ENCODE results near the gene KLHL11. TPM values are rescaled to one million over a fixed set of nuclear protein-coding genes. Genes with fewer than 3 reads are reported as not detected.

KLHL11 gene, protein sequence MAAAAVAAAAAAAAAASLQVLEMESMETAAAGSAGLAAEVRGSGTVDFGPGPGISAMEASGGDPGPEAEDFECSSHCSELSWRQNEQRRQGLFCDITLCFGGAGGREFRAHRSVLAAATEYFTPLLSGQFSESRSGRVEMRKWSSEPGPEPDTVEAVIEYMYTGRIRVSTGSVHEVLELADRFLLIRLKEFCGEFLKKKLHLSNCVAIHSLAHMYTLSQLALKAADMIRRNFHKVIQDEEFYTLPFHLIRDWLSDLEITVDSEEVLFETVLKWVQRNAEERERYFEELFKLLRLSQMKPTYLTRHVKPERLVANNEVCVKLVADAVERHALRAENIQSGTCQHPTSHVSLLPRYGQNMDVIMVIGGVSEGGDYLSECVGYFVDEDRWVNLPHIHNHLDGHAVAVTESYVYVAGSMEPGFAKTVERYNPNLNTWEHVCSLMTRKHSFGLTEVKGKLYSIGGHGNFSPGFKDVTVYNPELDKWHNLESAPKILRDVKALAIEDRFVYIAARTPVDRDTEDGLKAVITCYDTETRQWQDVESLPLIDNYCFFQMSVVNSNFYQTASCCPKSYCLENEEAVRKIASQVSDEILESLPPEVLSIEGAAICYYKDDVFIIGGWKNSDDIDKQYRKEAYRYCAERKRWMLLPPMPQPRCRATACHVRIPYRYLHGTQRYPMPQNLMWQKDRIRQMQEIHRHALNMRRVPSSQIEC
- total RNA-seq, result 17.6 and 23.0 TPM in 2 replicates

DNA sequence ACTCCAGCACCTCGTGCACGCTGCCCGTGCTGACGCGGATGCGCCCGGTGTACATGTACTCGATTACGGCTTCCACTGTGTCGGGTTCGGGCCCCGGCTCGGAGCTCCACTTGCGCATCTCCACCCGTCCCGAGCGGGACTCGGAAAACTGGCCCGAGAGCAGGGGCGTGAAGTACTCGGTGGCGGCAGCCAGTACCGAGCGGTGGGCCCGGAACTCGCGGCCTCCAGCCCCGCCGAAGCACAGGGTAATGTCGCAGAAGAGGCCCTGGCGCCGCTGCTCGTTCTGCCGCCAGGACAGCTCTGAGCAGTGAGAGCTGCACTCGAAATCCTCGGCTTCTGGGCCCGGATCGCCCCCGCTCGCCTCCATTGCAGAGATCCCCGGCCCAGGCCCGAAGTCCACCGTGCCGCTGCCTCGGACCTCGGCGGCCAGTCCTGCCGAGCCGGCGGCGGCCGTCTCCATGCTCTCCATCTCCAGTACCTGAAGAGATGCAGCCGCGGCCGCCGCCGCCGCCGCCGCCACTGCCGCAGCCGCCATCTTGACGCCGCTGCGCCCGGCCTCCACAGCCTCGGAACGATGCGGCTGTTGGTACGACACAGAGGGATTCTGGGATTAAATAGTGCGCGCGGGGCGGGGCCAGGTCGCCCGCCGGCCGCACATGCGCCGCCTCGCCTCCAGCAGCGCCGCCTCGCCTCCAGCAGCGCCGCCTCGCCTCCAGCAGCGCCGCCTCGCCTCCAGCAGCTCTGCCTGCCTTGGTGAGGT lies at the start of gene KLHL11:
TSS of gene KLHL11 (minus strand) at position 588 of the 760 bp plus-strand sequence. CDS start at position 535, 53 bp downstream.

DNA sequence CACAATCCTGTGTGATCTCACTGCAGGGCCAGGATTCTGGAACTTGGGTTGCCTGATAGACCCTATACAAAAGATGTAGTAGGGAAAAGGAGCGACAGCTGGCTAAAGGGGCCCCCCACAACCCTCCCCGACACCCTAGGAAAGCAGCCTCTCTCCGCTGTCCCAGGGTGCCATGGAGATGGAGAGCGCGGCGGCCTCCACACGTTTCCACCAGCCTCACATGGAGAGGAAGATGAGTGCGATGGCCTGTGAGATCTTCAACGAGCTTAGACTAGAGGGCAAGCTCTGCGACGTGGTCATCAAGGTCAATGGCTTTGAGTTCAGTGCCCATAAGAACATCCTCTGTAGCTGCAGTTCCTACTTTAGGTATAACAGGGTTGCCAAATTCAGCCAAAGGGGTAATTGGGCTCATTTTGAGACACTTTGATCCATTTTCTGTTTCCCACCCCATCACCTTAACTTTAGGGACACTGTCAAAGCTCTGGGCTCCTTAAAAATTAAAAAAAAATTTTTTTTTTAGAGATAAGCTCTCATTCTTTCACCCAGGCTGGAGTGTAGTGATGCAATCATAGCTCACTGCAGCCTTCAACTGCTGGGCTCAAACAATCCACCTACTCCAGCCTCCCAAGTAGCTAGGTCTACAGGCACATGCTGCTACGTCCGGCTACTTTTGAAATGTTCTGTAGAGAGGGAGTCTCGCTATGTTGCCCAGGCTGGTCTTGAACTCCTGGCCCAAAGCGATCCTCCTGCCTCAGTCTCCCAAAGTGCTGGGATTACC lies 27.3 kb downstream of the KLHL11 start, which contains the start of gene KLHL10:
TSS of gene KLHL10 (plus strand) at position 65 of the 778 bp plus-strand sequence. CDS start at position 173, 108 bp downstream.

DNA sequence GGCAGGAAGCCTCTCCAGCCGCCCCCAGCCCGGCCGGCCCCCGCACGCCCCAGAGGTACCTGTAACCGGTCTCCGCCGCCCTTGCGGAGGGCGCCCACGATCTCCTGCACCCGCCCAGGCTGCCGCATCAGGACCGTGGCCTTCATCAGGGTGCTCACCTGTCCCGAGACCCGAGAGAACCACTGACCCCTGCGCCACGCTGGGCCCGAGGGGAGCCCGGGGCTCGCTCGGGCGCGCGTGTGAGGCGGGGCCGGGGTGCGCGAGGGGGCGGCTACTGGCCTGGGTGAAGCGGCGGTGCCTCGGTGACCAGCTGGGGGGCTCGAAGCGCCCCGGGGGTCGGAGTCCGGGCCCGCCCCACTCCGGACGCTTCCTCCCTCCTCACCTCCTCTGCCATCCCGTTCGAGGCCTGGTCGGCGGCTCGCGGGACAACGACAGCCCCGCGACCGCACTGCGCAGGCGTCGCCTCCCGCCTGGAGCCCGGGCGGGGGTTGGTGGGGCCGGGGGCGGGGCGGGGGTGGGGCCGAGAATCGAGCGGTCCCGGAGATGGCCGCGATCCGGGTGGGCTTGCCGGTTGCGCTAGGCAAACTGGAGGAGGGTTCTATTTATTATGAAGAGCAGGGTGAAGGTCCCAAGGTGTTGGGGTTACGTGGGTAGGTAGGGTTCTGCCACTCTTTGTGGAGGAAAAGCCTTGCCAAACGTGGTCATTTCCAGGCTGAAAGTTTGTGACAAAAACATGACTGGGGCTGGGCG lies 29.2 kb downstream of the KLHL11 start, which contains the start of gene NT5C3B:
TSS of gene NT5C3B (minus strand) at position 433 of the 750 bp plus-strand sequence. CDS start at position 394, 39 bp downstream.

DNA sequence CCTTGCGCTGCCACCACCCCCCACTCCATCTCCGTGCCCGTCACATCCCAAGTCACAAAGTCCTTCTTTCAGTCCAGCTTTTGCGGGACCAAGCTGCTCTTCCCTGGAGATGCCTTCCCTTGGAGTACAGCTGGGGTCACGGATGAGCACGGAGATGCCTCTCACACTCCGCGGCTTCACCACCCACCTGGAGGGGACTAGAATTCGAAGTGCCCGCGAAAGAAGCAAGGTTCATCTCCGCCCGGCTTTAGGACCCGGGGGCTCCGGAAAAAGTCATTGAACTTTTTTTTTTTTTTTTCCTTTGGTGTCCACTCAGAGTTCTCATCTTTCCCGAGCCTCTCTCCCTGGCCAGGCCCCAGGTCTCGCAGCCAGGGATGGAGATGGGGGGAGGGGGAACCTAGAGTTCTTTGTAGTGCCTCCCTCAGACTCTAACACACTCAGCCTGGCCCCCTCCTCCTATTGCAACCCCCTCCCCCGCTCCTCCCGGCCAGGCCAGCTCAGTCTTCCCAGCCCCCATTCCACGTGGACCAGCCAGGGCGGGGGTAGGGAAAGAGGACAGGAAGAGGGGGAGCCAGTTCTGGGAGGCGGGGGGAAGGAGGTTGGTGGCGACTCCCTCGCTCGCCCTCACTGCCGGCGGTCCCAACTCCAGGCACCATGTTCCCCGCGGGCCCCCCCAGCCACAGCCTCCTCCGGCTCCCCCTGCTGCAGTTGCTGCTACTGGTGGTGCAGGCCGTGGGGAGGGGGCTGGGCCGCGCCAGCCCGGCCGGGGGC lies 52.7 kb downstream of the KLHL11 start, which contains the start of gene FKBP10:
TSS of gene FKBP10 (plus strand) at position 624 of the 771 bp plus-strand sequence. CDS start at position 655, 31 bp downstream.

DNA sequence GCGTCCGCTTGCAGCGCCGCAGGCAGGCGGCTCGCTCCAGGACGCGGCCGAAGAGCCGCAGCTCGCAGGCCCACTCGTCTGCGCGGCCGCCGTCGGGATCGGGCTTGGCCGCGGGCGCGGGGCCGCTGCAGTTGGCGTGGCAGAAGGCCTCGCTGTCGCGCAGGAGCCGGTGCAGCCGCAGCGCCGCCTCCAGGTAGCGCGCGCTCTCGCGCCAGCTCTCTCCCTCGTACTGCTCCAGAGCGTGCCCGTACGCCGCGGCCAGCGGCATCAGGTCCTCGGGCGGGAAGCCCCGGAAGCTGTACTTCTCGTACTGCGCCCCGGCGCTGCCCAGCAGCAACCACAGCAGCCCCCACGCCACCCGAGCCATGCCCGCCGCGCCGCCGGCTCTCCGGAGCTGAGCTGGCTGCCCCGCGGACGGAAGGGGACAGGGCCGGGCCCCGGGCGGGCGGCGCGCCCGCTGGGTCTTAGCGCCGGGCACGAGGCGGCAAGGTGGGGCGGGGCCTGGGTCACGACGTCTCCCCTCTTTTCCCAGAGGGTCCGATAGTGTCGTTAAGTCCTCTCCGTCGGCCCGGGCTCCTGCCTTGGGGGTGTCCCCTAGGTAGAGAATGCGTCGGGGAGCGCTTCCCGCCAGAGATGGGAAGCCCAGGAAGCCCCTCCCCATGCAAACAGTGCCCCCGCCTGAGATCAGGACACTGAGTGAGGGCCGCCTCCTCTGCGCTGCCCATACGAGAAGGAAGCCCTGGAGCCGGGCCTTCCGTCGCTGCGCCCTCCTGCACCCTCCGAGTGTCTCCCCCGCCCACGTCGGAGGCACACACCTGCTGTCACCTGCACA lies 53.5 kb downstream of the KLHL11 start, which contains the start of gene P3H4:
TSS of gene P3H4 (minus strand) at position 401 of the 832 bp plus-strand sequence. CDS start at position 367, 34 bp downstream.

Other genes with a start within 250 kb of the KLHL11 start
- 20,831 and 21,525 TPM in 2 replicates for gene KRT17, start 240.8 kb downstream of the KLHL11 start, total RNA-seq
- gene EIF1, start 176.5 kb downstream of the KLHL11 start, total RNA-seq, result 116 and 141 TPM in 2 replicates
- gene GAST, start 153.1 kb downstream of the KLHL11 start, total RNA-seq, result 7.2 TPM in 1 of 2 replicates, not detected in the other
- gene HAP1, start 130.8 kb downstream of the KLHL11 start, total RNA-seq, result 0.71 and 7.3 TPM in 2 replicates
- 967 and 1,681 TPM in 2 replicates for gene JUP, start 78.7 kb downstream of the KLHL11 start, total RNA-seq
- 50.4 and 54.2 TPM in 2 replicates for gene P3H4, start 53.5 kb downstream of the KLHL11 start, total RNA-seq
- 100 and 141 TPM in 2 replicates for gene FKBP10, start 52.4 kb downstream of the KLHL11 start, total RNA-seq
- gene NT5C3B, start 29.2 kb downstream of the KLHL11 start, total RNA-seq, result 64.2 and 66.7 TPM in 2 replicates
- not detected in 2 replicates for gene KLHL10, start 27.6 kb downstream of the KLHL11 start, total RNA-seq
- 230 and 298 TPM in 2 replicates for gene ACLY, start 53.5 kb upstream of the KLHL11 start, total RNA-seq
- 0.21 TPM in 1 of 2 replicates, not detected in the other for gene ODAD4, start 65.2 kb upstream of the KLHL11 start, total RNA-seq
- 52.0 and 62.0 TPM in 2 replicates for gene CNP, start 101.4 kb upstream of the KLHL11 start, total RNA-seq
- gene DNAJC7, start 152.0 kb upstream of the KLHL11 start, total RNA-seq, result 64.3 TPM in 2 replicates
- gene NKIRAS2, start 154.7 kb upstream of the KLHL11 start, total RNA-seq, result 36.9 and 56.0 TPM in 2 replicates
- gene C17orf113, start 185.2 kb upstream of the KLHL11 start, total RNA-seq, result 0.28 and 0.74 TPM in 2 replicates
- 0.14 TPM in 1 of 2 replicates, not detected in the other for gene ZNF385C, start 233.1 kb upstream of the KLHL11 start, total RNA-seq
- gene DHX58, start 247.3 kb upstream of the KLHL11 start, total RNA-seq, result 3.6 and 6.1 TPM in 2 replicates